ENCODE results near the gene EFCAB14. TPM values are rescaled to one million over a fixed set of nuclear protein-coding genes. Genes with fewer than 3 reads are reported as not detected.

EFCAB14 gene
- total and polyA plus RNA-seq, 10 of the 15 experiments (the other 5 are each of a cell fraction or from before 2014, with no cell fraction given), result 7.8 to 66.0 (median 41.6) TPM

DNA sequence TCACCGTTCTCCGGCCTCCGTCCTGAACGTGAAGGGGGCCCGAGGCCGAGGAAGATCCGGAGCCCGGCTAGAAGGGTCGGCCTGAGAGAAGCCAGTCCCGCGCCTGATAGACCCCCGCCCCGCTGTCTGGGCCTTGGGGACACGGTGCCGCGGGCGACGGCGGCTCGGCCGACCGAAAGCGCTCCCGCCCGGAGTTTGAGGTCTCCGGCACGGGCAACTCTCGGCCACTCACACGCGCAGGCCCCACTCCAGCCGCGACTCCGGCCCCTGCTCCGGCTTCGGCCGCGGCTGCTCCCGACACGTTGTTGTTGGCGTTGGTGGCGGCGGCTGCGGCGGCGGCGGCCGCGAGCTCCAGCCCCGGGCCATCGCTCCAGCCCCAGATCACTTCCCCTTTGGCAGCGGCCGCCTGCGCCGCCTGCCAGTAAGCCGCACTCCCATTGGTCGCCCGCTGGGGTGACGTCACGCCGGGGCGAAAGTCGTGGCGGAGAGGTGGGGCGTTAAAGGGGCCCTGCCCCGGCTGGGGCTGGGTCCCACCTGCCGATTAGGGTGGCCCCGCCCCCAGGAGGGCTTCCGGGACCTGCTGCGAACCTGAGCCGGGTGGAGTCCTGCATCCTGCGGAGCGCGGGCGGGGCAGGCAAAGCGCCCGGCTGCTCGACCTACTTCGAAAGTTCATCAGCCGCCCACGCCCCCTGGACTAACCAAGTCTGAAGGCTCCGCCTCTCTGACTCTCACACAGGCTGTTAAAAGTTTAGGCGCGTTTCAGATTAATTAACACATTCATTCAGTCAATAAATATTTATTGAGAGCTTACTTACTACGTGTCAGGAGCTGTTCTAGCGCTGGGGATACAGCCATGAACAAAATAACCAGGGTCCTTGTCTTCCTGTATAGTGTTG, at the start of gene EFCAB14 (continued):
- TF ChIP-seq MAX (IDR thresholded peaks at IDR 0.05; ENCODE audit: low read depth, low read length), result peak; percentile 24; the same call in 1 of the 2 replicates
- no peak for TF ChIP-seq MTA3 (IDR thresholded peaks at IDR 0.05; ENCODE audit: borderline replicate concordance, low read length)
- TF ChIP-seq, protein P1, sequence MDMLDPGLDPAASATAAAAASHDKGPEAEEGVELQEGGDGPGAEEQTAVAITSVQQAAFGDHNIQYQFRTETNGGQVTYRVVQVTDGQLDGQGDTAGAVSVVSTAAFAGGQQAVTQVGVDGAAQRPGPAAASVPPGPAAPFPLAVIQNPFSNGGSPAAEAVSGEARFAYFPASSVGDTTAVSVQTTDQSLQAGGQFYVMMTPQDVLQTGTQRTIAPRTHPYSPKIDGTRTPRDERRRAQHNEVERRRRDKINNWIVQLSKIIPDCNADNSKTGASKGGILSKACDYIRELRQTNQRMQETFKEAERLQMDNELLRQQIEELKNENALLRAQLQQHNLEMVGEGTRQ (IDR thresholded peaks at IDR 0.05; ENCODE audit: borderline replicate concordance, low read depth, low read length), result no peak
- TF ChIP-seq FOXM1 (IDR thresholded peaks at IDR 0.05; ENCODE audit: low read depth, low read length), result no peak
- no peak for TF ChIP-seq ETV6 (conservative IDR thresholded peaks at IDR 0.05 in 1 of 2, IDR thresholded peaks at IDR 0.05 in 1 of 2; ENCODE audit: borderline replicate concordance in 1 of 2, low read depth in 1 of 2)
- TF ChIP-seq TARDBP (IDR thresholded peaks at IDR 0.05; ENCODE audit: borderline replicate concordance), result no peak
- no peak for TF ChIP-seq ZZZ3 (IDR thresholded peaks at IDR 0.05; ENCODE audit: control insufficient read depth, insufficient read length, low read depth)
- peak; percentile 63 for TF ChIP-seq KLF5 (IDR thresholded peaks at IDR 0.05; ENCODE audit: partially characterized antibody)
- peak; percentile 96 for TF ChIP-seq CREM (IDR thresholded peaks at IDR 0.05; ENCODE audit: low read depth)
- no peak for TF ChIP-seq CBX5 (IDR thresholded peaks at IDR 0.05; ENCODE audit: low read depth)
- TF ChIP-seq, protein P2, sequence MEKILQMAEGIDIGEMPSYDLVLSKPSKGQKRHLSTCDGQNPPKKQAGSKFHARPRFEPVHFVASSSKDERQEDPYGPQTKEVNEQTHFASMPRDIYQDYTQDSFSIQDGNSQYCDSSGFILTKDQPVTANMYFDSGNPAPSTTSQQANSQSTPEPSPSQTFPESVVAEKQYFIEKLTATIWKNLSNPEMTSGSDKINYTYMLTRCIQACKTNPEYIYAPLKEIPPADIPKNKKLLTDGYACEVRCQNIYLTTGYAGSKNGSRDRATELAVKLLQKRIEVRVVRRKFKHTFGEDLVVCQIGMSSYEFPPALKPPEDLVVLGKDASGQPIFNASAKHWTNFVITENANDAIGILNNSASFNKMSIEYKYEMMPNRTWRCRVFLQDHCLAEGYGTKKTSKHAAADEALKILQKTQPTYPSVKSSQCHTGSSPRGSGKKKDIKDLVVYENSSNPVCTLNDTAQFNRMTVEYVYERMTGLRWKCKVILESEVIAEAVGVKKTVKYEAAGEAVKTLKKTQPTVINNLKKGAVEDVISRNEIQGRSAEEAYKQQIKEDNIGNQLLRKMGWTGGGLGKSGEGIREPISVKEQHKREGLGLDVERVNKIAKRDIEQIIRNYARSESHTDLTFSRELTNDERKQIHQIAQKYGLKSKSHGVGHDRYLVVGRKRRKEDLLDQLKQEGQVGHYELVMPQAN (conservative IDR thresholded peaks at IDR 0.05), result peak; percentile 90
- TF ChIP-seq KDM1A (IDR thresholded peaks at IDR 0.05; ENCODE audit: borderline replicate concordance), result no peak
- no peak for TF ChIP-seq CBX3 (IDR thresholded peaks at IDR 0.05; ENCODE audit: borderline replicate concordance, low read depth)
- no peak for TF ChIP-seq BCL3 (IDR thresholded peaks at IDR 0.05; ENCODE audit: borderline replicate concordance, insufficient read depth, low read depth, low read length, poor library complexity, severe bottlenecking)
- TF ChIP-seq, protein P3, sequence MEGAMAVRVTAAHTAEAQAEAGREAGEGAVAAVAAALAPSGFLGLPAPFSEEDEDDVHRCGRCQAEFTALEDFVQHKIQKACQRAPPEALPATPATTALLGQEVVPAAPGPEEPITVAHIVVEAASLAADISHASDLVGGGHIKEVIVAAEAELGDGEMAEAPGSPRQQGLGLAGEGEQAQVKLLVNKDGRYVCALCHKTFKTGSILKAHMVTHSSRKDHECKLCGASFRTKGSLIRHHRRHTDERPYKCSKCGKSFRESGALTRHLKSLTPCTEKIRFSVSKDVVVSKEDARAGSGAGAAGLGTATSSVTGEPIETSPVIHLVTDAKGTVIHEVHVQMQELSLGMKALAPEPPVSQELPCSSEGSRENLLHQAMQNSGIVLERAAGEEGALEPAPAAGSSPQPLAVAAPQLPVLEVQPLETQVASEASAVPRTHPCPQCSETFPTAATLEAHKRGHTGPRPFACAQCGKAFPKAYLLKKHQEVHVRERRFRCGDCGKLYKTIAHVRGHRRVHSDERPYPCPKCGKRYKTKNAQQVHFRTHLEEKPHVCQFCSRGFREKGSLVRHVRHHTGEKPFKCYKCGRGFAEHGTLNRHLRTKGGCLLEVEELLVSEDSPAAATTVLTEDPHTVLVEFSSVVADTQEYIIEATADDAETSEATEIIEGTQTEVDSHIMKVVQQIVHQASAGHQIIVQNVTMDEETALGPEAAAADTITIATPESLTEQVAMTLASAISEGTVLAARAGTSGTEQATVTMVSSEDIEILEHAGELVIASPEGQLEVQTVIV (IDR thresholded peaks at IDR 0.05; ENCODE audit: borderline replicate concordance, partially characterized antibody), result peak; percentile 94
- TF ChIP-seq MTA2 (IDR thresholded peaks at IDR 0.05; ENCODE audit: low read depth), result no peak
- TF ChIP-seq SKIL (IDR thresholded peaks at IDR 0.05; ENCODE audit: low read depth, poor library complexity, severe bottlenecking), result no peak
